DOHH2 (cell line): ENCODE results near the gene SUGP2.
"Not testable (repeated sequence)": the region's sequence is repeated elsewhere in the genome, so short reads cannot be mapped to it uniquely, and the experiment has no call there.

Source experiments
- H3F3A ChIP-seq: fragments of 200-600 bp; sonication (generic), shearing (Covaris generic); 2 replicates; pipeline ENCODE4 v1.6.0; 2016; ENCODE audit warnings: antibody characterized with exemption, mild to moderate bottlenecking; ENCODE audit not compliant: control insufficient read depth, insufficient read depth
- H3K27ac ChIP-seq: fragments of 200-600 bp; sonication (generic); 2 replicates; pipeline ENCODE4 v1.5.1; 2014; ENCODE audit warnings: low read depth, mild to moderate bottlenecking, low read length, moderate library complexity
- H3K27me3 ChIP-seq: fragments of 200-600 bp; sonication (generic); 2 replicates; pipeline ENCODE4 v1.6.1; 2014; ENCODE audit warnings: mild to moderate bottlenecking, low read length, mixed read lengths; ENCODE audit not compliant: control insufficient read depth
- H3K36me3 ChIP-seq: fragments of 200-600 bp; sonication (generic); 2 replicates; pipeline ENCODE4 v1.6.1; 2014; ENCODE audit warnings: mild to moderate bottlenecking, low read length, moderate library complexity, mixed read lengths; ENCODE audit not compliant: control insufficient read depth
- H3K4me1 ChIP-seq: fragments of 200-600 bp; sonication (generic); 2 replicates; pipeline ENCODE4 v1.6.1; 2014; ENCODE audit warnings: mild to moderate bottlenecking, low read length, mixed read lengths; ENCODE audit not compliant: control insufficient read depth
- H3K4me2 ChIP-seq: fragments of 200-600 bp; sonication (generic); 2 replicates; pipeline ENCODE4 v1.6.0; 2014; ENCODE audit warnings: mild to moderate bottlenecking, low read length, moderate library complexity
- H3K4me3 ChIP-seq: fragments of 200-600 bp; sonication (generic); 2 replicates; pipeline ENCODE4 v1.5.1; 2014; ENCODE audit warnings: mild to moderate bottlenecking, low read length, mixed read lengths
- H3K79me2 ChIP-seq: fragments of 200-600 bp; sonication (generic); 2 replicates; pipeline ENCODE4 v1.6.1; 2014; ENCODE audit warnings: mild to moderate bottlenecking, low read length, mixed read lengths; ENCODE audit not compliant: control insufficient read depth
- H3K9me2 ChIP-seq: fragments of 200-600 bp; sonication (generic); replicated peaks from 2 replicates; pipeline ENCODE4 v1.6.1; 2014; ENCODE audit warnings: mild to moderate bottlenecking, low read length, mixed read lengths; ENCODE audit not compliant: control insufficient read depth
- H3K9me3 ChIP-seq: fragments of 200-600 bp; sonication (generic); 2 replicates; pipeline ENCODE4 v1.6.1; 2014; ENCODE audit warnings: antibody characterized with exemption, low read length, mixed read lengths; ENCODE audit not compliant: control insufficient read depth, insufficient read depth
- H4K20me1 ChIP-seq: fragments of 200-600 bp; sonication (generic); 2 replicates; pipeline ENCODE4 v1.6.0; 2014; ENCODE audit warnings: low read depth, mild to moderate bottlenecking, antibody characterized with exemption, low read length, moderate library complexity; ENCODE audit not compliant: control insufficient read depth, insufficient read depth
- CTCF ChIP-seq: fragments of 200-600 bp; sonication (generic); IDR thresholded peaks from one replicate; pipeline ENCODE4 v1.5.1; 2014; ENCODE audit warnings: antibody characterized with exemption, mild to moderate bottlenecking, low read depth, low read length; ENCODE audit not compliant: poor library complexity, severe bottlenecking
- EZH2phosphoT487 ChIP-seq: fragments of 200-600 bp; sonication (generic); IDR thresholded peaks from 2 replicates; pipeline ENCODE4 v1.6.1; 2017; ENCODE audit warnings: borderline replicate concordance, mild to moderate bottlenecking, antibody characterized with exemption, low read length, moderate library complexity, mixed read lengths

SUGP2 gene

GRCh38 chr19:19026299-19026971, 6.9 kb downstream of the SUGP2 start:
- peaks cover 28% of the 10 kb centered on the region for H4K20me1 ChIP-seq
- no peaks in the 10 kb centered on the region for H3K9me3 ChIP-seq
- H3K4me3 ChIP-seq = no peak overlapping the region
- peaks cover 93% of the 10 kb centered on the region for H3K36me3 ChIP-seq
- H3K4me2 ChIP-seq = no peak overlapping the region
- no peaks in the 10 kb centered on the region for H3F3A ChIP-seq
- H3K9me2 ChIP-seq = no peaks in the 10 kb centered on the region
- H3K27me3 ChIP-seq = no peaks in the 10 kb centered on the region
- no peak overlapping the region for H3K27ac ChIP-seq
- H3K4me1 ChIP-seq = peaks cover 4% of the 10 kb centered on the region; the same call in 1 of the 2 replicates
- H3K79me2 ChIP-seq = peaks cover 98% of the 10 kb centered on the region
- TF ChIP-seq EZH2phosphoT487 = no peak
- no peak for TF ChIP-seq CTCF

GRCh38 chr19:19025861-19026260, 7.5 kb downstream of the SUGP2 start:
- H3K27me3 ChIP-seq = no peaks in the 10 kb centered on the region
- H3K27ac ChIP-seq = no peak overlapping the region
- H4K20me1 ChIP-seq = peaks cover 25% of the 10 kb centered on the region
- TF ChIP-seq EZH2phosphoT487 (no peak), CTCF (no peak)
- no peaks in the 10 kb centered on the region for H3K9me2 ChIP-seq
- no peak overlapping the region for H3K4me2 ChIP-seq
- H3K79me2 ChIP-seq = peaks cover 98% of the 10 kb centered on the region
- no peak overlapping the region for H3K4me3 ChIP-seq
- H3K9me3 ChIP-seq = no peaks in the 10 kb centered on the region
- peaks cover 92% of the 10 kb centered on the region for H3K36me3 ChIP-seq
- H3K4me1 ChIP-seq = peaks cover 3% of the 10 kb centered on the region; the same call in 1 of the 2 replicates
- H3F3A ChIP-seq = no peaks in the 10 kb centered on the region

- not testable (repeated sequence) for H3F3A ChIP-seq, H3K4me2 ChIP-seq, H3K9me3 ChIP-seq, H3K9me2 ChIP-seq, H3K4me3 ChIP-seq, H3K4me1 ChIP-seq, H3K27ac ChIP-seq, H3K27me3 ChIP-seq
- Histone ChIP-seq H4K20me1 (peaks cover 31% of the 10 kb centered on the region), H3K79me2 (peaks cover 98% of the 10 kb centered on the region), H3K36me3 (peaks cover 84% of the 10 kb centered on the region)
Measured at GRCh38 chr19:19023376-19023775, 9.9 kb downstream of the SUGP2 start.

- Histone ChIP-seq H3F3A (0 out of 2 replicates have a peak, but pooled peaks cover 2% of the 10 kb centered on the region), H3K4me3 (no peak overlapping the region), H3K9me2 (no peaks in the 10 kb centered on the region), H3K36me3 (peaks cover 83% of the 10 kb centered on the region), H4K20me1 (peaks cover 26% of the 10 kb centered on the region; the same call in 1 of the 2 replicates), H3K4me1 (peaks cover 3% of the 10 kb centered on the region; the same call in 1 of the 2 replicates), H3K9me3 (no peaks in the 10 kb centered on the region), H3K27ac (no peak overlapping the region), H3K4me2 (no peak overlapping the region), H3K79me2 (peaks cover 97% of the 10 kb centered on the region), H3K27me3 (no peaks in the 10 kb centered on the region)
- TF ChIP-seq CTCF (no peak), EZH2phosphoT487 (no peak)
Measured at GRCh38 chr19:19022380-19022961, 10.8 kb downstream of the SUGP2 start.
